ENCODE data around the gene ANKH.

The ANKH gene

GRCh38 chr5:14685757-14686156 lies 185.8 kb downstream of the ANKH start:
- peak; percentile 74 for DNase-seq (ENCODE audit: low spot score)

GRCh38 chr5:14684757-14685156 lies 186.8 kb downstream of the ANKH start:
- DNase-seq (ENCODE audit: low spot score): no peak

- DNase-seq (ENCODE audit: low spot score): no peak
Observed at GRCh38 chr5:14683906-14684455, 187.6 kb downstream of the ANKH start.

GRCh38 chr5:14681236-14681752 lies 190.3 kb downstream of the ANKH start:
- no peak for DNase-seq (ENCODE audit: low spot score)

GRCh38 chr5:14679595-14679994 lies 192.0 kb downstream of the ANKH start:
- no peak for DNase-seq (ENCODE audit: low spot score)

GRCh38 chr5:14678773-14679334 lies 192.7 kb downstream of the ANKH start:
- DNase-seq (ENCODE audit: low spot score): peak; percentile 56

GRCh38 chr5:14676320-14676719 lies 195.3 kb downstream of the ANKH start:
- no peak for DNase-seq (ENCODE audit: low spot score)

GRCh38 chr5:14675865-14676300 lies 195.7 kb downstream of the ANKH start:
- no peak for DNase-seq (ENCODE audit: low spot score)

GRCh38 chr5:14674983-14675854 lies 196.4 kb downstream of the ANKH start:
- DNase-seq (ENCODE audit: low spot score): no peak

- no peak for DNase-seq (ENCODE audit: low spot score)
Observed at GRCh38 chr5:14673443-14673842, 198.1 kb downstream of the ANKH start.

GRCh38 chr5:14672484-14673394 lies 198.8 kb downstream of the ANKH start:
- DNase-seq (ENCODE audit: low spot score): no peak

GRCh38 chr5:14672082-14672481 lies 199.5 kb downstream of the ANKH start:
- peak; percentile 47 for DNase-seq (ENCODE audit: low spot score)

- no peak for DNase-seq (ENCODE audit: low spot score)
Observed at GRCh38 chr5:14671414-14671813, 200.2 kb downstream of the ANKH start.

- no peak for DNase-seq (ENCODE audit: low spot score)
Observed at GRCh38 chr5:14669975-14670374, 201.6 kb downstream of the ANKH start.

GRCh38 chr5:14669415-14669814 lies 202.2 kb downstream of the ANKH start:
- DNase-seq (ENCODE audit: low spot score): no peak

GRCh38 chr5:14668181-14668591 lies 203.4 kb downstream of the ANKH start:
- no peak for DNase-seq (ENCODE audit: low spot score)

GRCh38 chr5:14667770-14668169 lies 203.8 kb downstream of the ANKH start:
- no peak for DNase-seq (ENCODE audit: low spot score)

GRCh38 chr5:14667290-14667689 lies 204.3 kb downstream of the ANKH start:
- DNase-seq (ENCODE audit: low spot score): no peak

- no peak for DNase-seq (ENCODE audit: low spot score)
Observed at GRCh38 chr5:14666357-14666756, 205.2 kb downstream of the ANKH start.

- peak; percentile 76 for DNase-seq (ENCODE audit: low spot score)
Observed at GRCh38 chr5:14665949-14666348, 205.6 kb downstream of the ANKH start.

- no peak for DNase-seq (ENCODE audit: low spot score)
Observed at GRCh38 chr5:14665101-14665822, 206.3 kb downstream of the ANKH start.
